ENCODE measurements around the gene LONP2. TPM values are rescaled to one million over a fixed set of nuclear protein-coding genes. Genes with fewer than 3 reads are reported as not detected.

Gene LONP2
- total and polyA plus RNA-seq, 12 donors, result 45.3 to 89.1 (median 75.2) TPM

DNA sequence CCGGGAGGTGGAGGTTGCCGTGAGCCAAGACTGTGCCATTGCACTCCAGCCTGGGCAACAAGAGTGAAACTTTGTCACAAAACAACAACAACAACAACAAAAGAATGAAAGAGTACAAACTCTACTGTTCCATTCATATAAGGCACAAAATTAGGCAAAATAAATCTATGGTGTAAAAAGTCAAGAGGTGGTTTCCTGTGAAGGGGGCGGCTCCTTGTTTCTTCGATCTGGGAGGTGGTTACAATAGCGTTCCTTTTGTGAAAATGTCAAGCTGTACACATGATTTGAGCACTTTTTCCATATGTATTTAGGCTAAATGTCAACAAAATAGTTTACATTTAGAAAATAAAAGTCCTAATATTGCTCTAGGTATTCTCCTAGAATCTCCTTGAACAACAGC lies 134.2 kb downstream of the LONP2 start:
- Histone ChIP-seq H3K36me3 (replicated peaks in 1 of 2) (no peaks in the 10 kb centered on the region), H3K4me1 (replicated peaks in 1 of 2) (peaks cover 50 to 90% of the 10 kb centered on the region in 2 donors), H3K27me3 (no peaks in the 10 kb centered on the region), H3K9me3 (replicated peaks in 1 of 3) (no peaks in the 10 kb centered on the region), H3K4me3 (no peak overlapping the region), H3K27ac (no peak overlapping the region)
- intact Hi-C loops (cut with DNase I), result no loop called here
- DNase-seq, result no peak
- 73 to 78% (median 76%) methylated on average over 5 of the region's 5 CpGs for WGBS, 4 donors
- TF ChIP-seq, protein P1, sequence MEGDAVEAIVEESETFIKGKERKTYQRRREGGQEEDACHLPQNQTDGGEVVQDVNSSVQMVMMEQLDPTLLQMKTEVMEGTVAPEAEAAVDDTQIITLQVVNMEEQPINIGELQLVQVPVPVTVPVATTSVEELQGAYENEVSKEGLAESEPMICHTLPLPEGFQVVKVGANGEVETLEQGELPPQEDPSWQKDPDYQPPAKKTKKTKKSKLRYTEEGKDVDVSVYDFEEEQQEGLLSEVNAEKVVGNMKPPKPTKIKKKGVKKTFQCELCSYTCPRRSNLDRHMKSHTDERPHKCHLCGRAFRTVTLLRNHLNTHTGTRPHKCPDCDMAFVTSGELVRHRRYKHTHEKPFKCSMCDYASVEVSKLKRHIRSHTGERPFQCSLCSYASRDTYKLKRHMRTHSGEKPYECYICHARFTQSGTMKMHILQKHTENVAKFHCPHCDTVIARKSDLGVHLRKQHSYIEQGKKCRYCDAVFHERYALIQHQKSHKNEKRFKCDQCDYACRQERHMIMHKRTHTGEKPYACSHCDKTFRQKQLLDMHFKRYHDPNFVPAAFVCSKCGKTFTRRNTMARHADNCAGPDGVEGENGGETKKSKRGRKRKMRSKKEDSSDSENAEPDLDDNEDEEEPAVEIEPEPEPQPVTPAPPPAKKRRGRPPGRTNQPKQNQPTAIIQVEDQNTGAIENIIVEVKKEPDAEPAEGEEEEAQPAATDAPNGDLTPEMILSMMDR (IDR thresholded peaks at IDR 0.05), result no peak
- TF ChIP-seq POLR2A (IDR thresholded peaks at IDR 0.05), result no peak

DNA sequence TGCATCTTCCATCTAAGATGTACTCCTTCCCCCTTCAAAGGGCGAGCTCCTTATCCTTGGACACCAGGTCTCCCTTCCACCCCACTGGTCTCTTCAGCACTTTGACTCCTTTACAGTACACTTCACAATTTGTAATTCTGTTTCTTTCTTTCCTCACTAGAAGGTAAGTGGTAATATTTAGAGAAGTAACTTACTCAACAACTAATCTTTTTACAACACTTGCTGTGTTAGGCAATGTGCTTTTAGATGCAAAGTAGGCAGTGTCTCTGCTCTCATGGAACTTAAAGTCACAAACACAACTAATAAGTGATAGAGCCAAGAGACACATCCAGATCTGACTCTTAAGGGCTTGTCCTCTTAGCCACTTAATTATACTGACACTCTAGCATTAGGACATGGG lies 134.7 kb downstream of the LONP2 start:
- Histone ChIP-seq H3K4me1 (replicated peaks in 1 of 2) (peaks cover 49 to 88% of the 10 kb centered on the region in 2 donors), H3K9me3 (replicated peaks in 1 of 3) (no peaks in the 10 kb centered on the region), H3K4me3 (no peak overlapping the region), H3K27ac (no peak overlapping the region), H3K36me3 (replicated peaks in 1 of 2) (no peaks in the 10 kb centered on the region), H3K27me3 (no peaks in the 10 kb centered on the region)
- no peak for TF ChIP-seq POLR2A (IDR thresholded peaks at IDR 0.05)
- TF ChIP-seq, protein P1 (IDR thresholded peaks at IDR 0.05), result no peak
- 76 to 93% (median 83%) methylated on average over 1 of the region's 1 CpG for WGBS, 4 donors
- DNase-seq, result no peak
- intact Hi-C loops (cut with DNase I), result no loop called here

DNA sequence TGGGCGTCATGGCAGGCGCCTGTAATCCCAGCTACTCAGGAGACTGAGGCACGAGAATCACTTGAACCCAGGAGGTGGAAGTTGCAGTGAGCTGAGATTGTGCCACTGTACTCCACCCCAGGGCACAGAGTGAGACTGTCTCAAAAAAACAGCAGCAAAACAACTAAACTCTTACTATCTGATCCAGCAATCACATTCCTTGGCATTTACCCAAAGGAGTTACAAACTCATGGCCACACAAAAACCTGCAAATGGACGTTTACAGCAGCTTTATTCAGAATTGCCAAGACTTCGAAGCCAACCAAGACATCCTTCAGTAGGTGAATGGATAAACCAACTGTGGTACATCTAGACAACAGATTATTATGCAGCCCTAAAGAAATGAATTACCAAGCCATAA lies 137.1 kb downstream of the LONP2 start:
- intact Hi-C loops (cut with DNase I), result loop anchor here in 1 of 2 donors (2.0 kb wide), 1 partner anchor 16 kb away; no protein-coding TSS in a partner anchor
- no peaks in the 10 kb centered on the region for H3K9me3 ChIP-seq (replicated peaks in 1 of 3)
- no peaks in the 10 kb centered on the region for H3K36me3 ChIP-seq (replicated peaks in 1 of 2)
- H3K4me3 ChIP-seq, result no peak overlapping the region
- peak in 3 of 7 donors; percentile 30 to 43 (median 41) for DNase-seq
- peak in 1 of 2 donors; percentile 37 for TF ChIP-seq POLR2A (IDR thresholded peaks at IDR 0.05)
- TF ChIP-seq, protein P1 (IDR thresholded peaks at IDR 0.05), result no peak
- peaks cover 38 to 64% of the 10 kb centered on the region in 2 donors for H3K4me1 ChIP-seq (replicated peaks in 1 of 2)
- WGBS, 4 donors, result 42 to 52% (median 48%) methylated on average over 5 of the region's 5 CpGs
- H3K27me3 ChIP-seq, result no peaks in the 10 kb centered on the region
- peak overlapping the region in 3 of 5 donors; percentile 13 to 39 (median 19) for H3K27ac ChIP-seq

DNA sequence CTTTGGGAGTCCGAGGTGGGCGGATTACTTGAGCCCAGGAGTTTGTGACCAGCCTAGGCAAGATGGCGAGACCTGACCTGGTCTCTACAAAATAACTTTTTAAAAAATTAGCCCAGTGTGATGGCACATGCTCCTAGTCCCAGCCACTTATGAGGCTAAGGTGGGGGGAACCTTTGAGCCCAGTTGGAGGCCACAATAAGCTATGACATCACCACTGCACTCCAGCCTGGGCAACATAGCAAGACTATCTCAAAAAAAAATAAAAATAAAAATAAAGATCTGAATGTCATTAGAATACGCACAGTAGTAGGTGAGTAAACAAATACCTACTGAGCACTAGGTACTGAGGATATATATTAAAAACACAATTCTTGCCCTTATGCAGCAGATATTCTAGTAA lies 138.0 kb downstream of the LONP2 start:
- TF ChIP-seq, protein P1 (IDR thresholded peaks at IDR 0.05), result no peak
- TF ChIP-seq POLR2A (IDR thresholded peaks at IDR 0.05), result no peak
- Histone ChIP-seq H3K4me3 (no peak overlapping the region), H3K4me1 (replicated peaks in 1 of 2) (peaks cover 43 to 55% of the 10 kb centered on the region in 2 donors), H3K36me3 (replicated peaks in 1 of 2) (no peaks in the 10 kb centered on the region), H3K27me3 (no peaks in the 10 kb centered on the region), H3K9me3 (replicated peaks in 1 of 3) (no peaks in the 10 kb centered on the region), H3K27ac (no peak overlapping the region)
- intact Hi-C loops (cut with DNase I), result no loop called here
- DNase-seq, result peak in 1 of 7 donors; percentile 42
- 94 to 100% (median 97%) methylated on average over 4 of the region's 4 CpGs for WGBS, 4 donors
